H9 (cell line): Measurements from ENCODE around the gene MCAT. TPM values are rescaled to one million over a fixed set of nuclear protein-coding genes. Genes with fewer than 3 reads are reported as not detected.

Source experiments
- DNase-seq: peaks from one replicate; pipeline ENCODE4 v3.0.0-alpha.2; 2017
- H2AFZ ChIP-seq: one replicate; pipeline ENCODE4 v1.6.1; 2013; ENCODE audit warnings: mild to moderate bottlenecking, low read length, control low read depth, moderate library complexity
- H2AK5ac ChIP-seq: 2 replicates; pipeline ENCODE4 v1.6.1; 2013; ENCODE audit warnings: low read length, control low read depth, mixed read lengths; ENCODE audit not compliant: insufficient read length
- H2BK120ac ChIP-seq: one replicate; pipeline ENCODE4 v1.6.1; 2013; ENCODE audit warnings: low read depth, mild to moderate bottlenecking, low read length, control low read depth, inconsistent platforms; ENCODE audit not compliant: poor library complexity, severe bottlenecking
- H2BK12ac ChIP-seq: 2 replicates; pipeline ENCODE4 v1.6.1; 2013; ENCODE audit warnings: low read length, control low read depth, mixed read lengths, low read depth; ENCODE audit not compliant: insufficient read length
- H2BK15ac ChIP-seq: 2 replicates; pipeline ENCODE4 v1.6.1; 2013; ENCODE audit warnings: low read depth, low read length, control low read depth
- H2BK20ac ChIP-seq: one replicate; pipeline ENCODE4 v1.6.1; 2013; ENCODE audit warnings: low read depth, mild to moderate bottlenecking, low read length, control low read depth, inconsistent platforms; ENCODE audit not compliant: poor library complexity, severe bottlenecking
- H2BK5ac ChIP-seq: 2 replicates; pipeline ENCODE4 v1.6.1; 2013; ENCODE audit warnings: low read length, control low read depth, mixed read lengths; ENCODE audit not compliant: insufficient read length
- H3K14ac ChIP-seq: 2 replicates; pipeline ENCODE4 v1.6.1; 2013; ENCODE audit warnings: low read length, control low read depth; ENCODE audit not compliant: insufficient read depth
- H3K18ac ChIP-seq: 2 replicates; pipeline ENCODE4 v1.6.1; 2013; ENCODE audit warnings: low read depth, mild to moderate bottlenecking, mixed read lengths, low read length, control low read depth; ENCODE audit not compliant: insufficient read length
- H3K23ac ChIP-seq: 2 replicates; pipeline ENCODE4 v1.6.1; 2013; ENCODE audit warnings: low read length, control low read depth, mixed read lengths, low read depth; ENCODE audit not compliant: insufficient read length
- H3K23me2 ChIP-seq: 2 replicates; pipeline ENCODE4 v1.6.1; 2013; ENCODE audit warnings: low read depth, mild to moderate bottlenecking, mixed read lengths, low read length, control low read depth; ENCODE audit not compliant: insufficient read length, poor library complexity, severe bottlenecking
- H3K27ac ChIP-seq: 2 replicates; pipeline ENCODE4 v1.5.1; 2013; ENCODE audit warnings: low read length, control low read depth, mixed read lengths, low read depth; ENCODE audit not compliant: insufficient read length
- H3K27me3 ChIP-seq: 2 replicates; pipeline ENCODE4 v1.6.1; 2013; ENCODE audit warnings: low read length, control low read depth, inconsistent platforms; ENCODE audit not compliant: insufficient read depth
- H3K4ac ChIP-seq: 2 replicates; pipeline ENCODE4 v1.6.1; 2013; ENCODE audit warnings: low read depth, mild to moderate bottlenecking, control low read depth, inconsistent platforms, low read length, moderate library complexity
- H3K4me1 ChIP-seq: 2 replicates; pipeline ENCODE4 v1.6.1; 2013; ENCODE audit warnings: low read length, control low read depth, inconsistent platforms; ENCODE audit not compliant: insufficient read depth
- H3K4me2 ChIP-seq: 2 replicates; pipeline ENCODE4 v1.6.1; 2013; ENCODE audit warnings: low read length, control low read depth, mixed read lengths; ENCODE audit not compliant: insufficient read length, insufficient read depth
- H3K56ac ChIP-seq: 2 replicates; pipeline ENCODE4 v1.6.1; 2013; ENCODE audit warnings: low read depth, mild to moderate bottlenecking, mixed read lengths, low read length, control low read depth; ENCODE audit not compliant: insufficient read length
- H3K79me1 ChIP-seq: 2 replicates; pipeline ENCODE4 v1.6.1; 2013; ENCODE audit warnings: low read depth, mild to moderate bottlenecking, moderate library complexity, low read length, control low read depth, inconsistent platforms; ENCODE audit not compliant: insufficient read depth, poor library complexity, severe bottlenecking
- H3K79me2 ChIP-seq: 2 replicates; pipeline ENCODE4 v1.6.1; 2013; ENCODE audit warnings: low read length, control low read depth, inconsistent platforms; ENCODE audit not compliant: insufficient read depth
- H3K9ac ChIP-seq: 2 replicates; pipeline ENCODE4 v1.6.1; 2013; ENCODE audit warnings: low read length, control low read depth, mixed read lengths; ENCODE audit not compliant: insufficient read length; ENCODE audit errors: extremely low read depth
- H3K9me3 ChIP-seq: one replicate; pipeline ENCODE4 v1.6.1; 2013; ENCODE audit warnings: low read depth, low read length, inconsistent platforms; ENCODE audit not compliant: control insufficient read depth
- H3T11ph ChIP-seq: one replicate; pipeline ENCODE4 v1.6.1; 2013; ENCODE audit warnings: mild to moderate bottlenecking, low read length, control low read depth, inconsistent platforms
- H4K20me1 ChIP-seq: one replicate; pipeline ENCODE4 v1.6.1; 2013; ENCODE audit not compliant: control insufficient read depth, insufficient read length, insufficient read depth
- H4K5ac ChIP-seq: 2 replicates; pipeline ENCODE4 v1.6.1; 2013; ENCODE audit warnings: low read depth, mild to moderate bottlenecking, mixed read lengths, low read length, control low read depth; ENCODE audit not compliant: insufficient read length
- H4K8ac ChIP-seq: replicated peaks from 2 replicates; pipeline ENCODE4 v1.6.1; 2013; ENCODE audit warnings: low read length, control low read depth, mixed read lengths, low read depth; ENCODE audit not compliant: insufficient read length
- H4K91ac ChIP-seq: 2 replicates; pipeline ENCODE4 v1.6.1; 2013; ENCODE audit warnings: low read depth, mild to moderate bottlenecking, moderate library complexity, mixed read lengths, low read length, control low read depth; ENCODE audit not compliant: insufficient read length
- H3K27ac Mint-ChIP-seq, 3 experiments: 2 replicates in 2 of 3; 3 replicates in 1 of 3; pipeline ENCODE4 v1.8.0; 2020 to 2021; ENCODE audit warnings: mixed read lengths in 3 of 3, mild to moderate bottlenecking in 1 of 3, moderate library complexity in 1 of 3
- H3K27me3 Mint-ChIP-seq: 2 replicates; pipeline ENCODE4 v1.8.0; 2021; ENCODE audit warnings: low read depth, mild to moderate bottlenecking, moderate library complexity, mixed read lengths
- H3K36me3 Mint-ChIP-seq, 3 experiments: 2 replicates in 2 of 3; 3 replicates in 1 of 3; pipeline ENCODE4 v1.8.0; 2020 to 2021; ENCODE audit warnings: low read depth in 3 of 3, mixed read lengths in 3 of 3; ENCODE audit not compliant: insufficient read depth in 1 of 3
- H3K4me1 Mint-ChIP-seq, 2 experiments: 2 replicates each; pipeline ENCODE4 v1.8.0; 2020; ENCODE audit warnings: mixed read lengths in 2 of 2
- H3K4me3 Mint-ChIP-seq, 2 experiments: 2 replicates in 1 of 2; 3 replicates in 1 of 2; pipeline ENCODE4 v1.8.0; 2020 to 2021; ENCODE audit warnings: mild to moderate bottlenecking in 2 of 2, mixed read lengths in 2 of 2, moderate library complexity in 1 of 2
- H3K9me3 Mint-ChIP-seq, 2 experiments: 2 replicates in 1 of 2; 3 replicates in 1 of 2; pipeline ENCODE4 v1.8.0; 2020; ENCODE audit warnings: mild to moderate bottlenecking in 2 of 2, mixed read lengths in 2 of 2, moderate library complexity in 1 of 2
- CTCF ChIP-seq: fragments of 200-600 bp; sonication (generic); conservative IDR thresholded peaks from 3 replicates; pipeline ENCODE4 v1.8.0; 2021; ENCODE audit warnings: antibody characterized with exemption, mild to moderate bottlenecking
- WGBS: extraction: QIAGEN DNeasy Blood & Tissue Kit; methylation state at CpG from one replicate; pipeline ENCODE4 v1.1.7; 2013; ENCODE audit warnings: missing lambda C conversion rate, low lambda C conversion rate, mixed read lengths; ENCODE audit not compliant: insufficient read length; ENCODE audit errors: extremely low coverage; 5-methylcytosine and 5-hydroxymethylcytosine counted together
- total RNA-seq: library from RNA; stranded (reverse); gene quantifications from 2 replicates; pipeline ENCODE4 v1.2.1, GENCODE V29; 2021

MCAT gene
- total RNA-seq, 1 experiment from 2014 or later: 20.3 TPM

- no peak for DNase-seq
- H2BK5ac ChIP-seq: no peak overlapping the region
- no peak overlapping the region for H3K18ac ChIP-seq
- no peak overlapping the region for H2BK120ac ChIP-seq
- H3K9me3 Mint-ChIP-seq: no peaks in the 10 kb centered on the region
- no peak overlapping the region for H3K4ac ChIP-seq
- H3K4me3 Mint-ChIP-seq: no peak overlapping the region
- H3K79me1 ChIP-seq: no peaks in the 10 kb centered on the region
- no peak overlapping the region for H3K14ac ChIP-seq
- H3K56ac ChIP-seq: no peak overlapping the region
- no peaks in the 10 kb centered on the region for H4K20me1 ChIP-seq
- H3K4me1 ChIP-seq: no peaks in the 10 kb centered on the region; the same call in 1 of the 2 replicates
- H3T11ph ChIP-seq: no peak overlapping the region
- no peaks in the 10 kb centered on the region for H3K23me2 ChIP-seq
- H2BK15ac ChIP-seq: no peak overlapping the region
- WGBS: no CpG with 5 or more reads among the region's 27 CpGs
- H3K27ac ChIP-seq: no peak overlapping the region
- H3K4me1 Mint-ChIP-seq: peaks cover 3 to 29% of the 10 kb centered on the region in 2 experiments
- no peaks in the 10 kb centered on the region; the same call in 1 of the 2 replicates for H3K27me3 ChIP-seq
- no peaks in the 10 kb centered on the region for H3K79me2 ChIP-seq
- H3K27ac Mint-ChIP-seq: no peak overlapping the region
- TF ChIP-seq CTCF: no peak
- no peak overlapping the region for H4K91ac ChIP-seq
- H3K23ac ChIP-seq: no peak overlapping the region
- no peak overlapping the region for H4K5ac ChIP-seq
- no peak overlapping the region for H3K4me2 ChIP-seq
- H3K9ac ChIP-seq: no peak overlapping the region
- H2AK5ac ChIP-seq: no peak overlapping the region
- no peak overlapping the region for H2AFZ ChIP-seq
- no peaks in the 10 kb centered on the region for H3K9me3 ChIP-seq
- no peak overlapping the region for H2BK12ac ChIP-seq
- H3K27me3 Mint-ChIP-seq: peaks cover 21% of the 10 kb centered on the region
- no peaks in the 10 kb centered on the region for H3K36me3 Mint-ChIP-seq
- no peak overlapping the region for H2BK20ac ChIP-seq
- no peak overlapping the region for H4K8ac ChIP-seq
These were observed 11.8 kb upstream of the MCAT start for GRCh38 chr22:43154887-43155536.
